ENCODE measurements around the gene SHMT1. TPM values are rescaled to one million over a fixed set of nuclear protein-coding genes. Genes with fewer than 3 reads are reported as not detected.
"Not testable (repeated sequence)": the region's sequence is repeated elsewhere in the genome, so short reads cannot be mapped to it uniquely, and the experiment has no call there.

The SHMT1 gene
- polyA plus RNA-seq, 3 donors: 56.0 to 66.7 (median 63.7) TPM

DNA sequence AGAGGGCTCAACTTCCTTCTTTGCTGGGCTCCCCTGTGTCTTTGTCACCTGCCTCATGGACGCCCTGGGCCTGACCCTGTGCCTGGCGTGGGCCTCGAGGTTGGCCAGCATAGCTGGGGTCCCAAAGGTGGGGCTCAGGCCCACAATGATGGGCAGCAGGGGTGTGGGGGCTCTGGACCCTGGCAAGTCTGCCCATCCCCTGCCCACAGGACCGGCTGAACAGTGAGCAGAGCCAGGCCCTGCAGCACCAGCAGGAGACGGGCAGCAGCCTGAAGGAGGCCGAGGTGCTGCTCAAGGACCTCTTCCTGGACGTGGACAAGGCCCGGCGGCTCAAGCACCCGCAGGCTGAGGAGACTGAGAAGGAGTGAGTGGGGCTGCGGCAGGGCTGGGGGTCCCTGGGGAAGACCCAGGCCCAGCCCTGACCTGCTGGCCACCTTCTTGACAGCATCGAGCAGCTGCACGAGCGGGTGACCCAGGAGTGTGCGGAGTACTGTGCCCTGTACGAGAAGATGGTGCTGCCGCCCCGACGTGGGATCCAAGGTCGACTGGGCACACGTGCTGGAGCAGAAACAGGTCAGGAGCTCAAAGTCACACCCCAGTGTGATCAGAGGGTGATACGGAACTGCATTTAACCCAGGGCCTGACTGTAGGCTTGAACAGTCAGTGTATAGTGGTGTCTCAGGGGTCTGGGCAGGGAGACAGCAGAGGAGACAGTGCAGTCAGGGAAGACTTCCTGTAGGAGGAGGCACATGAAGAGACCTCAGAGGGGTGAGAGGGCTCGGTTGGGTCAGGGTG, 18.0 kb upstream of the SHMT1 start:
- DNase-seq: no peak

GRCh38 chr17:18380471-18381157, 17.3 kb upstream of the SHMT1 start:
- DNase-seq: no peak

DNA sequence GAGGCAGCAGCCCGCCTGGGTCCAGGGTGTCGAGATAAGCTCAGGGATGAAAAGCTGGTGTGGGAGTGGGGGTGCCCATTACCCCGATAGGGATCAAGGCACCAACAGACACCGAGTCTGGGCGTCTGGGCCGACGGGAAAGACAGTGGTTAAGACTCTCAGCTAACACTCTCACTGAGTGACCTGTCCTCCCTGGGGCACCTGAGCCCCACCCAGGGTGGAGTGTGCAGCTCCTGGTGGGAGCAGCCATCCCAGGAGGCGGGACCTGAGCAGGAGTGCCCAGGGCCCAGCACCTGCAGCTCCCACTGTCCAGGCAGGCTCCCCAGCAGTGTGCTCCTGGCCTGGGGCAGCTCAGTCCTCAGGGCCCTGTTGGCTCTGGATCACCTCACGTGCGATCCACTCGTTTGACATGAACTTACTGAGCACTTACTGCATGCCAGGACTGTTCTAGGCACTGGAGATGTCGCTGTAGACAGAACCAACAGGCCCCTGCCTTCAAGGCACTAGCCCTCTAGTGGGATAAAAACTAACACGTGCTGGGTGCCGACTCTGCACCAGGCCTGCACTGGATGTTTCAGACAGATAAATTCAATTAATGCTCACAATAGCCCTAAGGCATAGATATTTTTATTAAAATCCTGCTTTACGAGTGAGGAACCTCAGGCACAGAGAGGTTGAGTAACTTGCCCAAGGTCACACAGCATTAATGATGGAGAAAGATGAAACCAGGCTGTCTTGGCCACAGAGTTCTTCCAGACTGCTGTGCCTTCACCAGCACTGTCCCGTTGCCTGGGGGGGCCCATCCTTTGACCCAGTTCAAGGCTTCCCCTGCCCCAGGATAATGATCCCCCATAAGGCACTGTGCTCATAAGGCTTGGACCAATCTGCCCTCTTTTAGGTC, 16.1 kb upstream of the SHMT1 start:
- no peak for DNase-seq

GRCh38 chr17:18378614-18379013, 15.3 kb upstream of the SHMT1 start:
- not testable (repeated sequence) for DNase-seq

GRCh38 chr17:18378205-18378505, 14.8 kb upstream of the SHMT1 start:
- DNase-seq: no peak

- peak; percentile 28 for DNase-seq
Observed at GRCh38 chr17:18377437-18378204, 14.3 kb upstream of the SHMT1 start, which contains the start of gene EVPLL. TSS of gene EVPLL (plus strand) at chr17:18377778. CDS start at chr17:18380938, 3,160 bp downstream.

- no peak for DNase-seq
Observed at GRCh38 chr17:18374216-18374615, 10.9 kb upstream of the SHMT1 start.

DNA sequence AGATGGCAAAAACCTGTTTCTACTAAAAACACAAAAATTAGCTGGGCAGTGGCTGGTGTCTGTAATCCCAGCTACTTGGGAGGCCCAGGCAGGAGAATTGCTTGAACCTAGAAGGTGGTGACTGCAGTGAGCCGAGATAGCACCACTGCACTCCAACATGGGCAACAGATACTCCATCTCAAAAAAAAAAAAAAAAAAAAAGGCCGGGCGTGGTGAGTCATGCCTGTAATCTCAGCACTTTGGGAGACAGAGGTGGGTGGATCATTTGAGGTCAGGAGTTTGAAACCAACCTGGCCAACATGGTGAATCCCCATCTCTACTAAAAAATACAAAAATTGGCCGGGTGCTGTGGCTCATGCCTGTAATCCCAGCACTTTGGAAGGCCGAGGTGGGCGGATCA, 9.8 kb upstream of the SHMT1 start:
- DNase-seq: not testable (repeated sequence)

DNA sequence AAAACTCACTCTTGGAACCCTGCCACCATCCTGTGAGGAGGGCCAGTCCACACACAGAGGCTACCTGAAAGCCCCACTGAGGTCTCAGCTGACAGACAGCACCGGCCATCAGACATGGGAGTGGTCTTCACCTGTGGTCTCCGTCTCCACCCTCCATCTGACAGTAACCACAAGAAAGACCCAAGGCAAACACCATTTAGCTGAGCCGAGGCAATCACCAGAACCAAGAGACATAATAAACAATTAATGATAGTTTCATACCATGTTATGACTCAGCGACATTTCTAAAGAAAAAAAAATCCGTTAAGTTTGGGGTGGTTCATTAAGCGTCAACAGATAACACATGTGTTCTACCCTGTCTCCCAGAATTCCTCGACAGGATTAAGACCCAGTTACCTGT, 8.1 kb upstream of the SHMT1 start:
- no peak for DNase-seq

GRCh38 chr17:18370761-18371160, 7.4 kb upstream of the SHMT1 start:
- no peak for DNase-seq

GRCh38 chr17:18368946-18369345, 5.6 kb upstream of the SHMT1 start:
- no peak for DNase-seq

GRCh38 chr17:18364166-18364565, 816 bp upstream of the SHMT1 start:
- DNase-seq: no peak

DNA sequence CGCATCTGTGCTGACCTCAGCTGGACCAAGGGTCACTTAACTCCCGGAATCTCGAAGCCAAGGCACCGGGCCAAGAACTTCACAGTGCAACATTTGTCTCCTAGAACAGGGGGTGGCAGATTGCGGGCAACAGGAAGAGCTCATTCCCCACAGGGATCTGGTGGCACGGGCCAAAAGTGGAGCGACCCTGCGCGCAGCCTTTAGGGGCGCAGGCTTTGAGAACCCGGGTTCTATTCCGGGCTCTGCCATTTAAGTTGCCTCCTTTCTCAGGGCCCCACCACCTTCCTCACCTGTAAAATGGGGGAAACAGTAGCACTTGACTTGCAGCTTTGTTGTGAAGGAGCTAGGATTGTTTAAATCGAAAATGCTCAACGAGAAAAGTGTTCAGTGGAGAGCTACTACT, 651 bp downstream of the SHMT1 start:
- DNase-seq: peak; percentile 76

DNA sequence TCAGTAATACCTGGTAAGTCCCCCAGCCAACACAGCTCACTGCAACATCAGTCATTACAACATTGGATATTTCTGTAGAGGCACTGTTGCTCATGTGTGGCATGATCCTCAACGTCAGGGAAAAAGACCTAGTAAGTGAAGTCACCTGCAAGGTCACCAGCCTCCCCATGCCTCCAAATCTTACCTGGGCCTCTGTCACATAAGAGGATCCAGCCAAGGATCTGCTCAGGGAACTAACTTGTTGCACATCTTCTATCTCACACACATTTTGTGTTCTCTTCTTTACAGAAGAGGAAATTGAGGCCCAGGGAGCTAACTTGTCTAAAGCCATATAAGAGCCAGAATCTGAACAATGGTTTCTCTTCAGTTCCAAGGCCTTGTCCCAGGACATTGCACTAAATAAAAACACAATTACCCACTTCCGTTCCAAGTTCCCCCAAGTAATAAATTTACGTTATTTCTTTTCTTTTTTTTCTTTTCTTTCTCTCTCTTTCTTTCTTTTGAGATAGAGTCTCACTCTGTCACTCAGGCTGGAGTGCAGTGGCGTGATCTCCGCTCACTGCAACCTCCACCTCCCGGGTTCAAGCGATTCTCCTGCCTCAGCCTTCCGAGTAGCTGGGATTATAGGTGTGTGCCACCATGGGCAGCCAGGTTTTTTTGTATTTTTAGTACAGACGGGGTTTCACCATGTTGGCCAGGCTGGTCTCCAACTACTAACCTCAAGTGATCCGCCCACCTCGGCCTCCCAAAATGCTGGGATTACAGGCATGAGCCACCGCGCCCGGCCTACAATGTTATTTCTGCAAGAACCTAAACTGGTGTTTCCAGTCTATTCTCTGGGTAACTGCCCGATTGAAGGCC, 1.3 kb downstream of the SHMT1 start:
- DNase-seq: no peak

- no peak for DNase-seq
Observed at GRCh38 chr17:18360518-18360917, 2.8 kb downstream of the SHMT1 start.

- DNase-seq: no peak
Observed at GRCh38 chr17:18356624-18357023, 6.7 kb downstream of the SHMT1 start.

GRCh38 chr17:18353541-18353940, 9.8 kb downstream of the SHMT1 start:
- DNase-seq: no peak

- no peak for DNase-seq
Observed at GRCh38 chr17:18344021-18344420, 19.3 kb downstream of the SHMT1 start.

DNA sequence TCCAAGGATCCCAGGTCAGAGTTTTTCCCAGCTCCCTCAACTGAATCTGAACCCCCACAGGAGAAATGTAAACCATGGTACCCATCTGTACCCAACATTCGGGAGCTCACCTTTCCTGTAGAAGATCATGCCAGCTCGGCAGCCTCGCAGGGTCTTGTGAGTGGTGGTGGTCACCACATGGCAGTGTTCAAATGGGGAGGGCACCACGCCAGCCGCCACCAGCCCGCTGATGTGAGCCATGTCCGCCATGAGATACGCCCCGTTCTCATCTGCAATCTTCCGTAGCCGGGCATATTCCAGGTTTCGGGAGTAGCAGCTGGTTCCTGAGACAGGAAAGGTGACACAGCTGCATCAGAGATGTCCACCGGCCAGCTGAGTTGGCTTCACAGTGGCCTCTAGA, 23.4 kb downstream of the SHMT1 start:
- no peak for DNase-seq

GRCh38 chr17:18338158-18338557, 25.2 kb downstream of the SHMT1 start:
- DNase-seq: not testable (repeated sequence)

Measured in renal pelvis (tissue), 4 donors.